GM21360 (cell line): ENCODE measurements around the gene ADAM10.
"Not testable (repeated sequence)": the region's sequence is repeated elsewhere in the genome, so short reads cannot be mapped to it uniquely, and the experiment has no call there.

ENCODE experiments used
- ATAC-seq: cut with Tn5 transposase; IDR thresholded peaks from one replicate; pipeline ENCODE4 v1.9.1; 2021; ENCODE audit warnings: mild to moderate bottlenecking, moderate library complexity; ENCODE audit not compliant: unreplicated experiment

Gene ADAM10

DNA sequence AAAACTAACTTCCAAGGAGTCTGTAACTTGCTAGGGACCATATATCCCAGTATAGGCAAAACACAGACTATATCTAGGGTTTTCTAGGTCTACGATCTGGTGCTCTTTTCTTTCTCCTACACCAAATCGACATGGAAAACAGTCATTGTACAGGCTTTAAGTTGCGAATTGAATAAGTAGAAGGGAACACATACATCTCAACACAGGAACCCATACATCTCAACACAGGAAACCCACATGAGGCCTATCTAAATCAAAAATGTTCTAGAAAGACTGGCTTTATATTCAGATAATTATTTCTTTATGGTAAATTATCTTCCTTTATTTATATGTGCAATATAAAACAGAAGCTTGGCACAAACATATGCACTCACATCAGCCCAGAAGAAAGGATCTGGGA, 126.6 kb downstream of the ADAM10 start:
- no peak for ATAC-seq

DNA sequence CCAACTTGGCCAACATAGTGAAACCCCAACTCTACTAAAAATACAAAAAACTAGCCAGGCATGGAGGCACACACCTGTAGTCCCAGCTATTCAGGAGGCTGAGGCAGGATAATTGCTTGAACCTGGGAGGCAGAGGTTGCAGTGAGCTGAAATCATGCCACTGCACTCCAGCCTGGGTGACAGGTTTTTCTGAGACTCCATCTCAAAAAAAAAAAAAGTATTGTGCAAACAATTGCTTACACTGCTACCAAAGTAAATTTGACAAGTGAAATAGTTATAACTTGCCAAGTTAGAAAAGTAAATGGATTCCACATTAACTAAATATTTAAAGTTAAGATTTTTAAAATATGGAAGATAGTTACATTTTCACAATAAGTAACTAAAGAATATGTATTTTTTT, 129.2 kb downstream of the ADAM10 start:
- ATAC-seq = not testable (repeated sequence)

GRCh38 chr15:58616171-58616570, 133.3 kb downstream of the ADAM10 start:
- ATAC-seq = no peak

DNA sequence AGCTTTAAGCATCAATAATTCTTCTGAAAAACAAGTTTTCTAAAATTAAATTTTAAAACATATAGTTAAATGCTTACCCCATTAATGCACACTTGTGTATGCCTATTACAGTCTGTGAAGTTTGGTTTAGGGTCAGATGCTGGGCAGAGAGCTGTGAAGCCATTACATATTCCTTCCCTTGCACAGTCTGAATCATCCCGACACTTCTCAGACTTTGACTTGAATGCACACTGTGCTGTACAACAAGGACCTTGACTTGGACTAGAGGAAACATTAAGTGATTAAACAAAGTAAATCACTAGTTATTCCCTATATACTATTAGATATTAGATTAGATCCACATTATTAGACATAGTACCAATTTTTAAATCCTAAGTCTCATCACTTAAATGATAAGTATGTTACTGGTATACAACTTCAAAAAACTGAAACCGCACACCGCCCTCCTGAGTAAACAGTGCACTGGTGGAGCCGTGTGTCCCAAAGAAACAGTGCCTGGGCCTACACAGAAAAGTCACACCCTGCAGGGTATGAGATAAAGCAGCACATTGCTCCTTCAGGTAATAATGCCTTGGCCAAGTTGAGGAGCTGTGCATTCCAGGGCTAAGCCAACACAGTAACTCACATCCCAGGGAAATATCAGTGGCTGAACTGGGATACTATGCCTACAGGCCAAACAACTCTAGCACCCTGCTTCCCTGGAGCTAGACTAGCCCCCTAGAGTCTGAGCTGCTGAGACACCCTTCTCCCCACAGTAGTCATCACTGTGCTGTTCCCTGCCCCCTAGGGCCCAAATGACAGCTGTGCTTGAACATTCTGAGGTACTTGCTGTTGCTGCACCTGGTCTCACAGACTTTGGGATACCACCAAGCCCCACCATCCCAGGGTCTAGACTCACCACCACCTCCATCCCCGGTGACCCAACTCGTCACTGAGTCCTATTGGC, 137.5 kb downstream of the ADAM10 start:
- ATAC-seq = no peak

DNA sequence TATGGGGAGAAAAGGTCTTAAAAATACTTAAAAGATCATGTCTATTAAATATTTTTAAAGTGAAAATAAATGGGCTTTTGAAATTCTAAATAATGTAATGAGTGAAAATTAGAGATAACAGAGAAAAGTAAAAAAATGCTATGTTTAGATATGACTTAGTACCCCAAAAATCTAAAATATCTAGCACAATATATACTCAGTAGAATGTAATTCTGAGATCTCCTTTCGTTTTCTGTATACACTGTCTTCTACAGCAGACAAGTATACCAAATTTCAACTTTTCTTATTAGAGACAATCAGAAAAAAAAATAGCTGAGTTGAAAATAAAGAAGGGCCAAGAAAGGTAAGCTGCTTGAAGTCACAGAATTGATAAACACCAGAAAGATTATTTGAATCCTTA, 140.8 kb downstream of the ADAM10 start:
- no peak for ATAC-seq

DNA sequence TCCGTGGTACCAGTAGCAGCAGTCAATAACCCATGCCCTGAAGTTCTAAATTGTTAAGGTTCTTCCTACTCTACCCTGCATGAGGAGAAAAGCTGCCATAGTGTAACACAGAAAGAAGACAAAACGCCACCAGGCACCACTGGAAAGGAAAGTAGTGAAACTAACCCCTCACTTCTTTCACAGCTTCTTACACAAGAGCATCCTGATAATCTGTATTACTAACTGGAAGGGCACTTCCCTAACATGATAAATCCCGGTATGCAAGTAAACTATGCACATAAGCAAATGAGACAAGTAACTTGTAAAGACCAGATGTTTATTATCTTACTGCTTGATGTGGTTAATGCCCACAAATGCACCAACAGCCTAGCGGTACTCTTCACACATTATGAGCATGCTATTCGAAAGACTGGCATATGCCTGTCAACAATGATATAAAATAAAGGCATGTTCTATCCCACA, 141.3 kb downstream of the ADAM10 start:
- no peak for ATAC-seq

DNA sequence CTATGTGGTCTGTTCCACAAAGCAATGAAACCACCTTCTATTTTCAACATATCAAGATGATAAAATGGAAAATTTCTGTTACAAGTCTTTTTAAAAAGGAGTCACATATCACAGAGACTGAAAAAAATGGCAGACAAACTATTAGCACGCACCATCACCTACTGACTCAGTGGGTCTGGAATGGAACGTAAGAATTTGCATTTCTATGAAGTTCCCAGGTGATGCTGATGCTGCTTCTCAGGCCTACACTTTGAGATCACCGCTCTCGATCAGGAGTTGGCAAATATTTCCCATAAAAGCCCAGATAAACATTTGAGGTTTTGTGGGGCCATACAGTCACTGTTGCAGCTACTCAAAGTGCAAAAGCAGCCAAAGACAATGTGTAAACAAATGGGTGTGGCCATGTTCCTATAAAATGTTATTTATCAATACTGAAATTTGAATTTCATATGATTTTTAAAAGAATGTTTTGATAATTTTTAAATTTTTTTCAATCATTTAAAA, 142.9 kb downstream of the ADAM10 start:
- no peak for ATAC-seq

GRCh38 chr15:58605931-58606530, 143.5 kb downstream of the ADAM10 start:
- no peak for ATAC-seq

DNA sequence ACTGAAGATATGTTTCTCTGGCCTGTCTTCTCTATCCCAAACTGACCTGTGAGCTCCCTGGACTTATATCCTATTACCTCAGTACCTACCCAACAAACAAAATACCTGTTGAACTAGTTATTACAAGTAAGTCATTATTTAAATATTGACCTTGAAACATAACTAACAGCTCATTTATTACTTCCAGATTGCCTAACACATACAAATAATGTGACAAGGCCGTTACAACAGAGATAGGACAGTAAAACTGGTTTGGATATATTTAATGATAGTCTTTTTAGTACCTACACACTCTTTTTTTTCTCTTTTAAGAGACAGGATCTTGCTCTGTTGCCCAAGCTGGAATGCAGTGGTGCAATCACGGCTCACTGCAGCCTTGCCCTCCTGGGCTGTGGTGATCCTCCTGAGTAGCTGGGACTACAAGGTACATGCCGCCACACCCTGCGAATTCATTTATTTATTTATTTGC, 145.0 kb downstream of the ADAM10 start:
- no peak for ATAC-seq

GRCh38 chr15:58603927-58604326, 145.6 kb downstream of the ADAM10 start:
- ATAC-seq = not testable (repeated sequence)

DNA sequence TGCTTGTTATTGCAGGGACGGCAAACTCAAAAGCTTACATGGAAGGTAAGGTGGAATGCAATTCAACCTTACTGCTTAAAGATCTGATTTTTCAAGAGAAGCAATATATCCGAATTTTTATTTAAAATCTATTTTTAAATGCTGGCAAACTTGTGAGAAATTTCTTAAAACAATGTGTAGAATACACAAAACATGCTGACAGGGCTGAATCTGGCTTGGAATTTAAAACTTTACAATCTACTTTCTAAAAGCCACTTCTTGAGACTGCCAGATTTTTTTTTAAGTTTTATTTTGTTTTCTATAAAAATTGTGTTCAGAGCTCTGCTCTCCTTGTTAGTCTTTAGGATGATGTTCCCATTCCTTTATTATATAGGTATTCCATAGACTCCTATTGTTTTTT, 146.7 kb downstream of the ADAM10 start:
- no peak for ATAC-seq

DNA sequence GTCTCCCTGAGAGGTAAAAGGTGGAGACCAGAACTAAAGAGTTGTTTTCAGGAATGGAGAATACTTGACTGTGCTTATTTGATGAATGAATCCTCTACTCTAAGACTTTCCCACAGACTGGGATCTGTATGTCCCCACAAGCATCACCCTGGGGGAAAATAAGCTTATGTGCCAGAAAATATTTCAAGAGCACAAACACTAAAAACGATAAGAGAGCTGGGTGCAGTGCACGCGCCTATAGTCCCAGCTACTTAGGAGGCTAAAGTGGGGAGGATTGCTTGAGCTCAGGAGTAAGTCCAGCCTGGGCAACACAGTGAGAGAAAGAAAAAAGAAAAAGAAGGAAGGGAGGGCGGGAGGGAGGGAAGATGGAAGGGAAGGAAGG, 150.7 kb downstream of the ADAM10 start:
- ATAC-seq = no peak

GRCh38 chr15:58597943-58598828, 151.3 kb downstream of the ADAM10 start:
- no peak for ATAC-seq

DNA sequence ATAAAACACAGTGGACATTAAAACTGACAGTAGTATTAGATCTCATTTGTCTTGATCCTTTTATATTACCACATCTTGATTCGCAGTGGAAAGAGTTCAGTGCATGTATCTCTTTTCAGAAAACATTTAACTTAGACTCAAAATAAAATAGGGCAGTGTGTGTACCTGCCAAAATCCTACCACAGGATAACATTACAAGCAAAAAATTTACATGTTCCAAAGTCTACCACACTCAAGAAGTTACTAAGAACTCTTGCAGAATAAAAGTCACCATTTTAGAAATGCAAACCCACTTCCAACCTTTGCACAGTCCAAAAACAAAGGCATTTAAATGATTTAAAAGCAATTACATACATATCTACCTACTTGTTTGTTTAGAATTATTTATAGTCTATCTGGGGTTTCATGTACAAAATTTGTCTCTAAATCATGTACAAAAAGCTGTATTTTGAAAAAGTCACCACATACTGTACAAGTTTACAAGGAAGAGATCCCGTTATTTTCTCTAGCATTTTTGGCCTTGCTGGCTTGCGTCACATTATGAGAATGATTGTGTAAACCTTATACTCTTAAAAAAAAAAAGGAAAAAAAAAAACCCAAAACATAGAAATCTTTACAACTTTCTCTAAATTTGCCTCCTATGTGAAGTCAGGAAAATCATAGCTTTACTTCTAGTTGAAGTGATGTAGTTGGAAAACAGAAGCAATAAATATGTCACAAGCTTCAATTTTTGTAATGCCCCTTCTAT, 153.8 kb downstream of the ADAM10 start:
- no peak for ATAC-seq

DNA sequence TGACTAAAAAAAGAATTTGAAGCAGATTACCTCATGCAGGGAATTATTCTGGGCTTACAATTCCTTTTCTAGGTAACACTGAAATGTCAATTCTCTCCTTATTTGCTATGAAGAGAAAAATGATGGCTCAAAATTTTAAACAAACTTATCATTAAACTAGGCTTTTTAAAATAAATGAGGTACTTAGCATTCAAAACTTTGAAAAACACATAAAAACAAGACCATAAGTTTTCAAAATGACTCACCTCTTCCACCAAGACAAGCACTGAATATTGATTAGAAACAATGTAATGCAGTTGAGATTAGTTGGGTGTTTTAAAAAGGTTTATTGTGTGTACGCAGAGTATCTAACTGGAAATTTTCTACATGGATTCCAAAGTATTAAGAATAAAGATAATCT, 154.6 kb downstream of the ADAM10 start:
- no peak for ATAC-seq

DNA sequence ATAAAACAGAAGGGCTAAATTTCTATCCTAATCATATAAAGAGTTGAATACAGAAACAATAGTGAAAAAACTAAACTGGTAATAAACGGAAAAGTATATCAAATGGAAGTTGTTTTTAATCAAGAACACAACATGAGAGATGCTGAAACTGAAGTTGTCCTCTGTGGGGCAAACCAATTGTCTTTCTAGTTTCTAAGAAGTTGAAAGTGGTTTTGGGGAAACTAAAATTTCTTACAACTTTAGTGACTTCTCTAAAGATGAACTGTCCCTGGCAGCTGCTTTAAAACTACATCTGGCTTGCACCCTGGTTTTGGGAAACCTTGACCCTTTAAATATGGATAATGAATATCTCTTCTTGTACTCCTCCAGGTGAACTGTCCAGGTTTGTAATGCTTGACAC, 155.6 kb downstream of the ADAM10 start:
- no peak for ATAC-seq

GRCh38 chr15:58590926-58591325, 158.6 kb downstream of the ADAM10 start:
- no peak for ATAC-seq

DNA sequence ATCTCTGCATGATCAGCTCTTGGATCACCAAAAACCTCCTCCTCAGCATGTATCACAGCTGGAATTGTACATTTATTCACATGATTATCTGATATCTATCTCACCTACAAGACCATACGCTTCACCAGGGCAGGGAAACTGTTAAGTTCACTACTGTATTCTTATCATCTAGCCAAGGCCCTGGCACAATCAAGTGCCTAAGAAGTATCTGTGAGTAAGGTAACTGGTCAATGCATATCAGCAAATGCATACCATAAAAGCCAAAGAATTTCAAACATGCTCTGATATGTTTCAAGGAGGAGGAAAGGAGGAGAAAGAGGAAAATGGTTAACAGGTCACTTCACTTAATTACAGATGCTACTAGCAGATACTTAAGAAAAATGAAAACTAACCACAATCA, 159.3 kb downstream of the ADAM10 start:
- no peak for ATAC-seq

- no peak for ATAC-seq
These were observed 160.5 kb downstream of the ADAM10 start for GRCh38 chr15:58589047-58589446.

GRCh38 chr15:58588096-58588495, 161.4 kb downstream of the ADAM10 start:
- no peak for ATAC-seq
